ENCODE results near the gene ZNF24.
A peak's percentile ranks its signal among the peaks of the same experiment; 100 is the strongest.

The ZNF24 gene

DNA sequence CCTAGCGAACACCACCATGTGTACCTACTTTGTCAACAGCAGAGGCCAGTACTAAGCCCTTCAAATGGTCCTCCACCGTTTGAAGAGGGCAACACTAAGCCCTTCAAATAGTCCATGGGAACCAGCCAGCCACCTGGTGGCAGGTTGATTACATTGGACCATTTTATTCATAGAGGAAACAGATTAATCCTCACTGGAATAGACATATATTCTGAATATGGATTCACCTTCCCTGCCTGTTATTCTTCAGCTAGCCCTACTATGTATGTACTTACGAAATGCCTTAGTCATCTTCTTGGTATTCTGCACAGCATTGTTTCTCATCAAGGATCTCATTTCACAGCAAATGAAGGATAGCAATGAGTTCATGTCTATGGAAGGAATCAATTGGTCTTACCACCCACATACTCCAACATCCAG lies 42.9 kb upstream of the ZNF24 start:
- TF ChIP-seq, protein P1, sequence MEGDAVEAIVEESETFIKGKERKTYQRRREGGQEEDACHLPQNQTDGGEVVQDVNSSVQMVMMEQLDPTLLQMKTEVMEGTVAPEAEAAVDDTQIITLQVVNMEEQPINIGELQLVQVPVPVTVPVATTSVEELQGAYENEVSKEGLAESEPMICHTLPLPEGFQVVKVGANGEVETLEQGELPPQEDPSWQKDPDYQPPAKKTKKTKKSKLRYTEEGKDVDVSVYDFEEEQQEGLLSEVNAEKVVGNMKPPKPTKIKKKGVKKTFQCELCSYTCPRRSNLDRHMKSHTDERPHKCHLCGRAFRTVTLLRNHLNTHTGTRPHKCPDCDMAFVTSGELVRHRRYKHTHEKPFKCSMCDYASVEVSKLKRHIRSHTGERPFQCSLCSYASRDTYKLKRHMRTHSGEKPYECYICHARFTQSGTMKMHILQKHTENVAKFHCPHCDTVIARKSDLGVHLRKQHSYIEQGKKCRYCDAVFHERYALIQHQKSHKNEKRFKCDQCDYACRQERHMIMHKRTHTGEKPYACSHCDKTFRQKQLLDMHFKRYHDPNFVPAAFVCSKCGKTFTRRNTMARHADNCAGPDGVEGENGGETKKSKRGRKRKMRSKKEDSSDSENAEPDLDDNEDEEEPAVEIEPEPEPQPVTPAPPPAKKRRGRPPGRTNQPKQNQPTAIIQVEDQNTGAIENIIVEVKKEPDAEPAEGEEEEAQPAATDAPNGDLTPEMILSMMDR (IDR thresholded peaks at IDR 0.05; ENCODE audit: low read depth, low read length, missing control alignments): peak; percentile 56
- H3K27me3 ChIP-seq (replicated peaks): no peaks in the 10 kb centered on the region
- H3K36me3 ChIP-seq (replicated peaks): no peaks in the 10 kb centered on the region
- no peak overlapping the region for H3K4me3 ChIP-seq (ENCODE audit: low read depth, low read length)
- DNase-seq: peak; percentile 25
- in situ Hi-C loops (cut with HindIII; ENCODE audit: low pct_ligation_motif_present, low sequenced_read_pairs): no loop called here
- peak overlapping the region; percentile 5 for H3K27ac ChIP-seq

- TF ChIP-seq, protein P1 (IDR thresholded peaks at IDR 0.05; ENCODE audit: low read depth, low read length, missing control alignments): peak; percentile 90
- peak; percentile 76 for DNase-seq
- H3K27me3 ChIP-seq (replicated peaks): no peaks in the 10 kb centered on the region
- H3K4me3 ChIP-seq (ENCODE audit: low read depth, low read length): no peak overlapping the region
- peak overlapping the region; percentile 5 for H3K27ac ChIP-seq
- H3K36me3 ChIP-seq (replicated peaks): no peaks in the 10 kb centered on the region
- in situ Hi-C loops (cut with HindIII; ENCODE audit: low pct_ligation_motif_present, low sequenced_read_pairs): no loop called here
These were observed 42.4 kb upstream of the ZNF24 start for GRCh38 chr18:35386600-35387100.

DNA sequence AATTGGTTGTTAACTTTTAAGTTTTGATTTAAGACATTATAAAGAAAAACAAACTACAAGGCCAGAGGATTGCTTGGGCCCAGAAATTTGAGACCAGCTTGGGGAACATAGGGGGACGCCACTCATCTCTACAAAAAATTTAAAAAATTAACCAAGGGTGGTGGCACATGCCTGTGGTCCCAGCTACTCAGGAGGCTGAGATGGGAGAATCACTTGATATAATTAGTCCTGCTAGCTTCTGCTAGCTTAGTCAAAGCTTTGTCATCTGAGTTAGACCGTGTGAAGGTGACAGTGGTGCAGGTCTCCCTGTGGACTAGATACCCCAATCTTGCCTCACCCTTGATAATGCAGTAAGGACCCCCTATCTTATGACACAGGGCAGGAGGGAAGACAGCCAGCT lies 38.9 kb upstream of the ZNF24 start:
- Histone ChIP-seq H3K36me3 (replicated peaks) (no peaks in the 10 kb centered on the region), H3K27me3 (replicated peaks) (no peaks in the 10 kb centered on the region), H3K27ac (no peak overlapping the region), H3K4me3 (ENCODE audit: low read depth, low read length) (no peak overlapping the region)
- DNase-seq: no peak
- TF ChIP-seq, protein P1 (IDR thresholded peaks at IDR 0.05; ENCODE audit: low read depth, low read length, missing control alignments): no peak
- in situ Hi-C loops (cut with HindIII; ENCODE audit: low pct_ligation_motif_present, low sequenced_read_pairs): no loop called here

- H3K36me3 ChIP-seq (replicated peaks): no peaks in the 10 kb centered on the region
- no peak overlapping the region for H3K4me3 ChIP-seq (ENCODE audit: low read depth, low read length)
- H3K27ac ChIP-seq: no peak overlapping the region
- no peaks in the 10 kb centered on the region for H3K27me3 ChIP-seq (replicated peaks)
- TF ChIP-seq, protein P1 (IDR thresholded peaks at IDR 0.05; ENCODE audit: low read depth, low read length, missing control alignments): no peak
- no peak for DNase-seq
- in situ Hi-C loops (cut with HindIII; ENCODE audit: low pct_ligation_motif_present, low sequenced_read_pairs): no loop called here
These were observed 35.2 kb upstream of the ZNF24 start for GRCh38 chr18:35379421-35379820.

DNA sequence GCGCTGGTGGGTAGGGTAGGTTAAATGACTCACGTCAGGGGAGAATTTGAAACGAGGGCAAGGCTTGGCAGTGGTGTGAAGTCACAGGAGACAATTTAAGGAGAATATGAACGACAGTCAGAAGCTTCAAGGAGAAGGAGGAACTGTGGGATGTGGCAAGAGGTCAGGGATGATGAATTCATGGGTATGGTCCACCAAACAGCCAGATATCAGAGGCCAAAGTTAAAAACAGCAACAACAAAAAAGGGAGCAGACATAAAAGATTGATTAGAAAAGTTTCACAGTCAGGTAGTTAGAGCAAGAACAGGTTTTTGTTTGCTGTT lies 34.3 kb upstream of the ZNF24 start:
- in situ Hi-C loops (cut with HindIII; ENCODE audit: low pct_ligation_motif_present, low sequenced_read_pairs): no loop called here
- TF ChIP-seq, protein P1 (IDR thresholded peaks at IDR 0.05; ENCODE audit: low read depth, low read length, missing control alignments): no peak

GRCh38 chr18:35377875-35378573 lies 33.8 kb upstream of the ZNF24 start:
- in situ Hi-C loops (cut with HindIII; ENCODE audit: low pct_ligation_motif_present, low sequenced_read_pairs): no loop called here
- no peak overlapping the region for H3K27ac ChIP-seq
- H3K27me3 ChIP-seq (replicated peaks): no peaks in the 10 kb centered on the region
- no peak for DNase-seq
- no peak overlapping the region for H3K4me3 ChIP-seq (ENCODE audit: low read depth, low read length)
- H3K36me3 ChIP-seq (replicated peaks): no peaks in the 10 kb centered on the region
- TF ChIP-seq, protein P1 (IDR thresholded peaks at IDR 0.05; ENCODE audit: low read depth, low read length, missing control alignments): peak; percentile 2

More for the DNA sequence above, 34.3 kb upstream of the ZNF24 start:
- no peak for DNase-seq
- Histone ChIP-seq H3K4me3 (ENCODE audit: low read depth, low read length) (no peak overlapping the region), H3K36me3 (replicated peaks) (no peaks in the 10 kb centered on the region), H3K27me3 (replicated peaks) (no peaks in the 10 kb centered on the region), H3K27ac (no peak overlapping the region)
